Astrocyte (in vitro differentiated cells and primary cell): ENCODE data around the gene ITM2C. TPM values are rescaled to one million over a fixed set of nuclear protein-coding genes. Genes with fewer than 3 reads are reported as not detected.

Experiments
- DNase-seq: peaks from one replicate; pipeline ENCODE4 v3.0.0-alpha.2; 2010; ENCODE audit warnings: low read depth
- FAIRE-seq: peaks from 2 replicates; lab custom pipeline; 2011; peaks lifted over from hg19 to GRCh38; lab: Jason Lieb, UNC
- H2AFZ ChIP-seq: 2 replicates; pipeline ENCODE4 v1.6.0; 2012; ENCODE audit warnings: low read depth, low read length, inconsistent platforms
- H3K27ac ChIP-seq: 2 replicates; pipeline ENCODE4 v1.5.1; 2011; ENCODE audit warnings: low read depth, low read length, inconsistent platforms
- H3K27me3 ChIP-seq: 2 replicates; pipeline ENCODE4 v1.6.0; 2011; ENCODE audit warnings: low read length, inconsistent platforms; ENCODE audit not compliant: insufficient read depth
- H3K36me3 ChIP-seq: 2 replicates; pipeline ENCODE4 v1.5.1; 2011; ENCODE audit warnings: low read length, inconsistent platforms; ENCODE audit not compliant: insufficient read depth
- H3K4me1 ChIP-seq: 2 replicates; pipeline ENCODE4 v1.5.1; 2011; ENCODE audit warnings: low read length, inconsistent platforms; ENCODE audit not compliant: insufficient read depth
- H3K4me2 ChIP-seq: 2 replicates; pipeline ENCODE4 v1.6.0; 2012; ENCODE audit warnings: low read length, inconsistent platforms
- H3K4me3 ChIP-seq: 2 replicates; pipeline ENCODE4 v1.5.1; 2011; ENCODE audit warnings: low read depth, mild to moderate bottlenecking, low read length, inconsistent platforms; ENCODE audit not compliant: insufficient read depth
- H3K79me2 ChIP-seq: 2 replicates; pipeline ENCODE4 v1.6.0; 2012; ENCODE audit warnings: mild to moderate bottlenecking, low read length, inconsistent platforms; ENCODE audit not compliant: insufficient read depth
- H3K9ac ChIP-seq: 2 replicates; pipeline ENCODE4 v1.6.0; 2012; ENCODE audit warnings: mild to moderate bottlenecking, low read length, inconsistent platforms
- H3K9me3 ChIP-seq: 2 replicates; pipeline ENCODE4 v1.5.1; 2012; ENCODE audit warnings: low read depth, mild to moderate bottlenecking, low read length, inconsistent platforms; ENCODE audit not compliant: insufficient read depth
- H4K20me1 ChIP-seq: 2 replicates; pipeline ENCODE4 v1.6.0; 2012; ENCODE audit warnings: low read length, inconsistent platforms; ENCODE audit not compliant: insufficient read depth
- H3K27ac Mint-ChIP-seq: one replicate; pipeline ENCODE4 v1.8.0; 2021; ENCODE audit warnings: mild to moderate bottlenecking, mixed read lengths; ENCODE audit not compliant: unreplicated experiment
- H3K27me3 Mint-ChIP-seq: one replicate; pipeline ENCODE4 v1.8.0; 2021; ENCODE audit warnings: low read depth, mixed read lengths; ENCODE audit not compliant: unreplicated experiment
- H3K36me3 Mint-ChIP-seq: one replicate; pipeline ENCODE4 v1.8.0; 2021; ENCODE audit warnings: low read depth, mixed read lengths; ENCODE audit not compliant: unreplicated experiment
- H3K4me1 Mint-ChIP-seq: one replicate; pipeline ENCODE4 v1.8.0; 2021; ENCODE audit warnings: low read depth, mixed read lengths; ENCODE audit not compliant: unreplicated experiment
- H3K4me3 Mint-ChIP-seq: one replicate; pipeline ENCODE4 v1.8.0; 2021; ENCODE audit warnings: mild to moderate bottlenecking, moderate library complexity, mixed read lengths; ENCODE audit not compliant: unreplicated experiment
- H3K9me3 Mint-ChIP-seq: one replicate; pipeline ENCODE4 v1.8.0; 2021; ENCODE audit warnings: mild to moderate bottlenecking, mixed read lengths; ENCODE audit not compliant: unreplicated experiment
- EZH2 ChIP-seq: IDR thresholded peaks from 2 replicates; pipeline ENCODE4 v1.6.1; 2012; ENCODE audit warnings: mild to moderate bottlenecking, low read length, inconsistent platforms; ENCODE audit not compliant: insufficient read depth
- total RNA-seq: library from RNA; stranded (reverse); gene quantifications from 2 replicates; pipeline ENCODE4 v1.2.1, GENCODE V29; 2021
- TF ChIP-seq, protein P1 (sequence below): IDR thresholded peaks from 2 replicates; pipeline ENCODE4 v1.5.1; 2011; ENCODE audit warnings: low read depth, mild to moderate bottlenecking, inconsistent platforms, low read length, moderate library complexity; ENCODE audit not compliant: insufficient read depth

Gene ITM2C
- total RNA-seq, 1 donor from 2014 or later: 458 TPM

DNA sequence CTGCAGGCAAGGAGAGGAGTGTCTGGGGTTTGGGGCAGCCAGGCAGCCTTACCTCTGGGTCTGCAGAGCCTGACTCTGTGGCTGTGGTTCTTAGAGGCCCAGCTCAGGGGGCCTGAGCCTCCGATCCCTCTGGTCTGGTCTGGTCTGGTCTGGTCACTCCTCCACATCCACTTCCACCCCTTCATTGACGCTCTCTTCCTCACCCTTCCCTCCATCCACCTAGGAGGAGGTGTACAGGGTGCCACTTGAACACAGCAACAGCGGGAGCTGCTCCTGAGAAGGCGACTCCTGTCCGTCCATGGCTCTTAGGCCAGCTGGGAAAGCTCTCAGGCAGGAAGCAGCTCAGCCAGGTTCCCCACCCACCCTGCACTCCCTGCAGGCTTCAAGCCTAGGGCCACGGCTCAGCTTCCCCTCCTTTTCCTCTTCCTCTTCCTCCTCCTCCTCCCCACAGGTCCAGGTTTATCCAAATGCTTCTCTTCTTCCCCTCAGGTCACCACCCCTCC is 43.4 kb downstream of the ITM2C start:
- H3K4me1 Mint-ChIP-seq: peaks cover 3% of the 10 kb centered on the region
- peaks cover 2% of the 10 kb centered on the region for H3K9me3 Mint-ChIP-seq
- Histone ChIP-seq H3K36me3 (no peaks in the 10 kb centered on the region), H3K79me2 (no peaks in the 10 kb centered on the region), H3K9ac (no peak overlapping the region), H3K4me2 (peak overlapping the region; percentile 65), H4K20me1 (no peaks in the 10 kb centered on the region), H3K4me1 (peaks cover 17% of the 10 kb centered on the region), H2AFZ (peak overlapping the region; percentile 69), H3K27me3 (no peaks in the 10 kb centered on the region), H3K4me3 (no peak overlapping the region), H3K27ac (no peak overlapping the region), H3K9me3 (no peaks in the 10 kb centered on the region)
- no peak overlapping the region for H3K27ac Mint-ChIP-seq
- DNase-seq: no peak
- H3K36me3 Mint-ChIP-seq: no peaks in the 10 kb centered on the region
- TF ChIP-seq, protein P1, sequence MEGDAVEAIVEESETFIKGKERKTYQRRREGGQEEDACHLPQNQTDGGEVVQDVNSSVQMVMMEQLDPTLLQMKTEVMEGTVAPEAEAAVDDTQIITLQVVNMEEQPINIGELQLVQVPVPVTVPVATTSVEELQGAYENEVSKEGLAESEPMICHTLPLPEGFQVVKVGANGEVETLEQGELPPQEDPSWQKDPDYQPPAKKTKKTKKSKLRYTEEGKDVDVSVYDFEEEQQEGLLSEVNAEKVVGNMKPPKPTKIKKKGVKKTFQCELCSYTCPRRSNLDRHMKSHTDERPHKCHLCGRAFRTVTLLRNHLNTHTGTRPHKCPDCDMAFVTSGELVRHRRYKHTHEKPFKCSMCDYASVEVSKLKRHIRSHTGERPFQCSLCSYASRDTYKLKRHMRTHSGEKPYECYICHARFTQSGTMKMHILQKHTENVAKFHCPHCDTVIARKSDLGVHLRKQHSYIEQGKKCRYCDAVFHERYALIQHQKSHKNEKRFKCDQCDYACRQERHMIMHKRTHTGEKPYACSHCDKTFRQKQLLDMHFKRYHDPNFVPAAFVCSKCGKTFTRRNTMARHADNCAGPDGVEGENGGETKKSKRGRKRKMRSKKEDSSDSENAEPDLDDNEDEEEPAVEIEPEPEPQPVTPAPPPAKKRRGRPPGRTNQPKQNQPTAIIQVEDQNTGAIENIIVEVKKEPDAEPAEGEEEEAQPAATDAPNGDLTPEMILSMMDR: no peak
- TF ChIP-seq EZH2: no peak
- peaks cover 47% of the 10 kb centered on the region for H3K27me3 Mint-ChIP-seq
- H3K4me3 Mint-ChIP-seq: no peak overlapping the region
- no peak for FAIRE-seq

DNA sequence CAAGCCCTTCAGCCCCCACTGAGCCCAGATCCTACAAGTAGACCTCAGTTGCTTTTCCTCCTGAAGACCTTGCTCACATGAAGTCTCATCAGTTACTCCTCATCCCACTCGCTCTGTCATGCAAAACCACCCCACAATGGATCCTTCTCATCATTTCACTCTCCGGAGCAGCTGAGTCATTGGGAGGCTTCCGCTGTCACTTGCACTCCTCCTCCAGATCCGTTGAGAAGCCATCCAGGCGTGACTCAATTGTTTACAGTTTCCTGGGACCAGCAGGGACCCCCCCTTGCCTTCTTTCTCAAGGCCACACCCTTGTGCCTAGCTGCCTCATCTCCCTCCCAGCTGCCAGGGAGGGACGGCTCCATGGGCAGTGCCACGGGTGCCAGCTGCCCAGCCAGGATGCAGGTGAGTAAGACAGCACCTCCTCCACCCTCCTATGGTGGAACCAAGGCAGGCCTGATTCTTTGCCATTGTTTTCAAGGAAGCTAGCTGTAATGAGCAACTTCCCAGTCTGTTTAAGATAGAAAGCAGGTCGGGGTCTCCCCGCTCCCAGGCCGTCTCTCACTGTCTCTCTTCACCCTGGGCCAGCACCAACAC is 44.0 kb downstream of the ITM2C start:
- H3K36me3 ChIP-seq: no peaks in the 10 kb centered on the region
- no peaks in the 10 kb centered on the region for H3K9me3 ChIP-seq
- no peak overlapping the region for H3K4me3 ChIP-seq
- Mint-ChIP-seq H3K27me3 (peaks cover 45% of the 10 kb centered on the region), H3K36me3 (no peaks in the 10 kb centered on the region), H3K9me3 (peaks cover 2% of the 10 kb centered on the region), H3K4me3 (no peak overlapping the region), H3K4me1 (peaks cover 3% of the 10 kb centered on the region), H3K27ac (no peak overlapping the region)
- no peaks in the 10 kb centered on the region for H4K20me1 ChIP-seq
- H3K4me2 ChIP-seq: peak overlapping the region; percentile 65
- no peak overlapping the region for H3K9ac ChIP-seq
- FAIRE-seq (no peak), DNase-seq (peak; percentile 69)
- H2AFZ ChIP-seq: peak overlapping the region; percentile 69
- TF ChIP-seq, protein P1: no peak
- no peak for TF ChIP-seq EZH2
- no peaks in the 10 kb centered on the region for H3K79me2 ChIP-seq
- H3K27ac ChIP-seq: no peak overlapping the region
- H3K27me3 ChIP-seq: no peaks in the 10 kb centered on the region
- peaks cover 17% of the 10 kb centered on the region for H3K4me1 ChIP-seq

GRCh38 chr2:230909841-230910545 is 45.3 kb downstream of the ITM2C start:
- H3K9ac ChIP-seq: no peak overlapping the region
- peaks cover 44% of the 10 kb centered on the region for H3K27me3 Mint-ChIP-seq
- no peak for FAIRE-seq
- no peaks in the 10 kb centered on the region for H3K36me3 Mint-ChIP-seq
- no peak for TF ChIP-seq EZH2
- TF ChIP-seq, protein P1: no peak
- no peak overlapping the region for H3K4me3 ChIP-seq
- no peaks in the 10 kb centered on the region for H3K27me3 ChIP-seq
- no peaks in the 10 kb centered on the region for H4K20me1 ChIP-seq
- H3K27ac ChIP-seq: no peak overlapping the region
- H3K79me2 ChIP-seq: no peaks in the 10 kb centered on the region
- peaks cover 3% of the 10 kb centered on the region for H3K4me1 Mint-ChIP-seq
- H3K9me3 ChIP-seq: no peaks in the 10 kb centered on the region
- H3K4me3 Mint-ChIP-seq: no peak overlapping the region
- H3K9me3 Mint-ChIP-seq: peaks cover 2% of the 10 kb centered on the region
- no peak for DNase-seq
- H3K4me1 ChIP-seq: peaks cover 17% of the 10 kb centered on the region
- H3K27ac Mint-ChIP-seq: no peak overlapping the region
- H3K4me2 ChIP-seq: no peak overlapping the region
- H3K36me3 ChIP-seq: no peaks in the 10 kb centered on the region
- no peak overlapping the region for H2AFZ ChIP-seq
